HT-29 (cell line): ENCODE results near the gene IQCM. TPM values are rescaled to one million over a fixed set of nuclear protein-coding genes. Genes with fewer than 3 reads are reported as not detected.

Experiments used
- DNase-seq: peaks from one replicate; pipeline ENCODE4 v3.0.0-alpha.2; 2015; ENCODE audit warnings: low spot score
- total RNA-seq: library from RNA; depleted of rRNA; stranded (reverse); fragments of >200 nt; shearing (Covaris generic); gene quantifications from 2 replicates; pipeline ENCODE4 v1.2.3, GENCODE V29; 2014; rRNA removed

IQCM gene, protein sequence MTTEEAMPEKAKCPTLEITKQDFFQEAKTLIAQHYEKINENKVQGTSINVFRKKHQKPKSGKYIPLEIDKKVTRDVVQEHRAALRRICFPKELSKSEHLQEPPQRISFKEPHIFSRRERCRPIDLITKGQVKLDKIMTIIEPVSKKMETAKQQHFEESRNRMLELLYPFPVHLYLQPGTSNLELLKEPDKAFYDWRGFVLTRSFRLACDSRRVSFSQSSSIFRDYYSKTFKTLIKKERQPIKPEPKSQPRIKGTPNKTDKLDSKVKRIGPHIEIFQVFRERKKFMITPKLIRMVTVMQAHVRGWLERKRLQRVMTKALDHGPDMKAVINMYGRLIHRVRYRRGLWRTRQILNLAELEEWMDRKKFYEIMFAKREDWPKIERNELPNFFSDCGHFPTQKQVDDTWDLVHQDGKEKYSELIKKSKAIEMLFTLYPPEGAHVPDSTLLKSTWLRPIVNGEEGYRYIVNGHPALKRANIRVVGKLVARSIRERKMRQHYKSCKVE
- total RNA-seq: not detected in 2 replicates

DNA sequence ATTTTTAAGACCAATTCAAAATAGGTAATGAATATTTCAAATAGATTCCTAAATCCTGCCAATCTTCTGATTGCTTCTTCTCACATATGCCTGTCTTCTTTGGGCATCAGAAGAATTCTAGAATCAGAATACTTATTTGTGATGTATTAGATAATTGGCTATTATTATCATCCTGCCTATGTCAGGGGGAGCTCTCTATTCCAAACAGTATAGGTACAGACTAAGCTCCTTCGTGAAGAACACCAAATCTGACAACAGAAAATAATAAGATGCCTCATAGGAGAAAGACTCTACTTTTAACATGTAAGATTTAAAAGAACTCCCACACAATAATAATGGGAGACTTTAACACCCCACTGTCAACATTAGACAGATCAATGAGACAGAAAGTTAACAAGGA, at the start of gene IQCM:
IQCM (minus strand) TSS at position 101 of the 400 bp plus-strand sequence. CDS start 73,152 bp downstream, outside the sequence.
- no peak for DNase-seq

DNA sequence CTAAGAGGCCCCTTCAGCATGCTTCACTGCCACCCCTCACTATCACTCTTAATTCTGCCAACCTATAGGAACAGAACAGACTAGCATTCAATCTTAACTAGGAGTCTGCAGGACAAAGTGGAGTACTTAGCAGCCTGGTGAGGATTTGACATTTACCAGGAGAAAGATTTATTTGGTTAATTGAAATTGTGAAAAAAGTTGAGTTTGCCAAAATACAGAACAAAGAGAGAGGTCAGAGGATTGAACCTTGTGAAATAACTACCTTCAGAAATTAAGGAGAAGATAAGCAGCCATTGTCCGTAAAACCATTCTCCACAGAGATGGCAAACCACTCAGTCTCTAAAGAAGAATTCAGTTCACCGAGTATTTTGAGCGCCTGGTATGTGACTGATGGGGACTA, 41.8 kb upstream of the IQCM start:
- no peak for DNase-seq

DNA sequence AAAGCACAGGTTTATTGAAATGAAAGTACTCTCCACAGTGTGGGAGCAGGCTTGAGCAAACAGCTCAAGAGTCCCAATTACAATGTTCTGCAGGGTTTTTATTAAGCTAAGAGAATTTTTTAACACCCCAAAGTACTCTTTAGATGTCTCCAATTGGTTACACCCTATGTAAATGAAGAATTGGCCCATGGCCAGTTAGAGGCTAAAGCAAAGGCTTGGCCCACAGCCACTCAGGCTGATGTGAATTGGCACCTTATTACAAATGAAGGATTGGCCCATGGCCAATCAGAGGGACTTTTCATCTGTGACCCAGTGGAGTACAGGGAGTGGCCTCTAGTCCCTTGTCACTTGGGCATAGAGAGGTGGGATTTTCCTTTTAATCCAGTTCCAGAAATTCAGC, 30.1 kb upstream of the IQCM start:
- peak; percentile 20 for DNase-seq

DNA sequence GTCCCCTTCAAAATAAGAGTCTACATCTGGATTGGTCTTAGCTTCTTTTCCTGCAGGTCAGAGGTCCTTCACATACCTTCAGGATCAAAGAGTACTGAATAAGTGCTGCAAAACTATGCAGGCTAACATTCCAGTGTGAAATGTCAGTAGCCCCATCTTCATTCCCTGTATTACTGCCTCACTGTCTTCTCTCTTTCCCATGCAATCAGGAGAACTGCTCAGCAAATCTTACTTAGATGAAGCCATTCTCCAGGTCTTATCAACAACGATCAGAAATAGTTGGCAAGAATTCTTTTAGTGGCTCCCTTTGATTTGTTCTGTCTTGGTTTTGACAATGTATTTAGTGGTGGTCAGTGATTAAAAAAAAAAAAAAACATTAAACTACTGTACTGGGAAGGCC, 26.0 kb upstream of the IQCM start:
- no peak for DNase-seq

- DNase-seq: no peak
Observed at GRCh38 chr4:149838036-149838435, 22.4 kb upstream of the IQCM start.

DNA sequence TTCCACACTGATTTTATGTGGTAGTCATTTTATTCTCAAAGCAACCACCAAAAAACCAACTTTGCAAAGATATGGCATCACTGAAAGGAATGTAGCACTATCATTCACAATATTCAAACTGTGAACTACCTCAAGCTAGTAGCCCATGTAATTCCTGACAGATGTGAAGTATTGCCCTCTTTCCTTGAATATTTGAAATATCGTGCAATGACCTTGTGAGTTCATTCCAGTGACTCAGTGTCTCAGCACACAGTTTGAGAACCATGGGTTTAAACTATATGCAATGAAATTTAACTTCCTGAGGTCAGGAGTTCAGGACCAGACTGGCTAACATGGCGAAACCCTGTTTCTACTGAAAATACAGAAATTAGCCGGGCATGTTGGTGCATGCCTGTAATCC, 20.9 kb upstream of the IQCM start:
- DNase-seq: no peak

DNA sequence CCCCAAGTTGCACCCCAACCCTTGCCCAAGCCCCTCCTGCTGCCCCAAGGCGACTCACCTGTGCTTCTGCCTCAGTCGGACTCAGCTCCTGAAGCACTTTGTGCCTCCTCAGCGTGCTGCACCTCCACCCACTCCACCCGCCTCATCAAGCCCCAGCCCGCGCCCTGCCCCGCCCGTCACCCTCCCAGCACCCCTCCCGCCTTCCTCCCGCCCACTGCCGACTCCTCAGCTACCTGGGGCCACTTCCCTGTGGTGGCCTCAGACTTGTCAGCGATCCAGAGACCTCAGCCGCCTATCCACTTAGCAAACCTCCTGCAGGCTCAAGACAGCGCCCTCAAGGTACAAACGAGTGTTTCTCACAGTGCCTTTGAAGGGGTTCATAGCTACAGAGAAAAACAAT, 19.6 kb upstream of the IQCM start:
- no peak for DNase-seq

GRCh38 chr4:149831656-149832208, 16.1 kb upstream of the IQCM start:
- DNase-seq: no peak

GRCh38 chr4:149830823-149831222, 15.2 kb upstream of the IQCM start:
- DNase-seq: no peak

DNA sequence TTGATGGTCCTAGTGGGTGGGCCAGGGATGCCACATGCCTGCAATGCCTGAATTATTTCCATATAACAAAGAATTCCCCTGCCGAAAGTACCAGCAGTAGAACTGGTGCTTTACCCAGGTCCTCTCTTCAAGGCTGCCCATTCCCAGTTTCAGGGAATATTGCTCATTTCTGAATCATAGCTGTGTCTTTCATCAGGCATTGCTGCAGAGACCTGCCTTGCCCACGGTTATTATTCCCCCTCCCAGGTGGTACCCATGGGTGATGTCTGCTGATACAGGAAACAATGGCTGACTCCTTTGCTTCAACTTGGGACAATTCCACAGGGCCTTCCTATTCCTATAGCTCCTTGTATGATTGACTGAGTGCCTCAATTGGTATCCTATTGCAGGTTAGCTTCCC, 9.7 kb upstream of the IQCM start:
- DNase-seq: no peak

DNA sequence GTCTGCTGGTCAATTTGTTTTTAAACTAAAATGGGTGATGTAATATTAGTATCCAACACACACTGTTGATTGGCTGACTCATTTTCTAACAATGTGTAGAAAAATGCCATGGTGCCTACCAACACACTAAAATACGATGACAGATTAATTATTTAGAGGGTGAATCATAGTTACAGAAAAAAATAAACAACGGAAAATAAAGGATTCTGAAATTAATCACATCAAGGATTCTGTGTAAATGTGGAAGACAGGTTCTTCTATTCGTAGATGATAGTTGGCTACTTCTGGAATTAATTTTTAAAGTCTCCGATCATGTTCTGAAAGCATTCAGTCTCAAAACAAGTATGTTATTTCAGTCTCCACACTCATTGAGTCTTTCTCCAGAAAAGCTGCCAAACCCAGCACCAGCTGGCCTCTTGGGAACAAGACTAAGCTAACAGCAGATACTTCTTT, 8.2 kb upstream of the IQCM start:
- DNase-seq: peak; percentile 26

- DNase-seq: no peak
Observed at GRCh38 chr4:149801416-149801815, 14.2 kb downstream of the IQCM start.

- no peak for DNase-seq
Observed at GRCh38 chr4:149799546-149799945, 16.1 kb downstream of the IQCM start.

DNA sequence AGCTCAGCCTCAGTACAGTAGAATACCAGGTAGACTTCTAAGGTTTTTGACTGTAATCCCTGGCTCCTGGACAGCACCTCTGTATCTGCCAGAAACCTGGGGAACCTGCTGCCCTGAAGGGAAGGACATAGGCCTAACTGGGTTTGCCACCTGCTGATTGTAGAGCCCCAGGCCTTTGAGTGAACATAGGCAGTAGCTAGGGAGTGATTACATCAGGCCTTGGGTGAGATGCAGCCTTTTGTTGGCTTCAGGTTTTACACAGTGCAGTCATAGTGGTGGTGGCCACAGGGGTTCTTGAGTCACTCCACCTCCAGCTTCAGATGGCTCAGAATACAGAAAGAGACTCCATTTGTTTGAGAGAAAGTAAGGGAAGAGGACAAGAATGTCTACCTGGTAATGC, 19.3 kb downstream of the IQCM start:
- DNase-seq: no peak

DNA sequence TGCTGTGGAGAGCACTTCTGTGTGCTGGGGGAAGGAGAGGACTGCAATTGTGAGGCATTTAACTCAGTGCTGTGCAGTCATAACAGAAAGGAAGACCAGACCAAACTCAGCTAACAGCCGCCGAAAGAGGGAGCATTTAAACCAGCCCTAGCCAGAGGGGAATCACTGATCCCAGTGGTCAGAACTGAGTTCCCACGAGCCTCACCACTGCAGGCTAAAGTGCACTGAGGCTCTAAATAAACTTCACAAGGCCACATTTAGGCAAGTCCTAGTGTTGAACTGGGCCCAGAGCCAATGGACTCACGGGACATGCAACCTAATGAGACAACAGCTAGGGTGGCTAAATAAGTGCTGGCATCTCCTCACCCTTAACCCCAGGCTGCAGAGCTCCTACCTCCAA, 20.4 kb downstream of the IQCM start:
- no peak for DNase-seq

GRCh38 chr4:149794352-149794751, 21.3 kb downstream of the IQCM start:
- DNase-seq: no peak

- no peak for DNase-seq
Observed at GRCh38 chr4:149793459-149793858, 22.2 kb downstream of the IQCM start.

DNA sequence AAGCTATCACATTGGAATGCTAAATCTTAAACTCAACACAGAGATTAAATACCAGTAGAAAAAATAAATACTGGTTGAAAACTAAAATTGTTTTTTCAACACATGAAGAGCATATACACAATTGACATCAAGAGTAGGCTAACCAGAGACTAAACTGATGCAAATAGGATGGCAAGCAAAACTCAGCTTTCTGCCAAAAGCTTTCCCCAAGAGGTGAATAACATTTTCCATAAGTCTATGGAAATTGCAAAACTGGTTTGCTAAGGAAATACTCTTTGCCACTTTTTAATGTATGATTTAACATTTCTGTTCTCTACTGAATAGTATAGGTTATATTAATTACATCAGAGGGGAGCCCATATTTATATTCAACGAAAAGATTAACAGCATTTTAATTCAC, 23.8 kb downstream of the IQCM start:
- DNase-seq: no peak

DNA sequence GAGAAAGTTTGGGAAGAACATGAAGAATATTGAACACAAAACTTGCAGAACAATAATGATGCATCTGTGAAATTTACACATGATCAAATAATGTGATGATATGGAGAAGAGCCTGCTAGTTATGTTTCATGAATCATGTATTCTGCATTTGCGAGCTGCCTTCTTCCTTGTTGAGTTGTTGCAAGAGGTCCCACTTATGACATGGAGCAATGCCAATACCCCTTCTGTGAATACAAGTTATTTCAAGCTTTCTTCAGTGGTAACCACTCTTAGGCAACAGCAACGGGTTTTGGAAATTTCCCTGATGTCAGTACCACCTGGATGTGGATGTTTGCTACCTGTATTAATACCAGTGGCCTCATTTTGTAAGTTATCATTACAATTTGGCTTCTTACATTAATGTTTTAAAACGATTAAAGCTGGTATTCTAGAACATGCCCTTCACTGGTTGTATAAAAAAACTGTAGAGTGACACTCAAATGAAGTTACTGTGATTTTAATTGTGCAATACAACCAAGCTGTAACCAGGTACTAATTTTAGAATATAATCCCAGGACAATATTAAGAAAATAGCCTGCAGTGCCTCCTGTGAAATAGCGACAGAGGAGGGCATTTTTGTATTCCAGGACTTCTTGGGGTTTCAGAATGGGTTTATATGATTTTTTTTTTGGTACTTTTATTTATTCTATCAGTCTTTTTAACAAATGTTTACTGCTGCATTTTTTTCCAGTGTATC, 25.3 kb downstream of the IQCM start:
- no peak for DNase-seq

DNA sequence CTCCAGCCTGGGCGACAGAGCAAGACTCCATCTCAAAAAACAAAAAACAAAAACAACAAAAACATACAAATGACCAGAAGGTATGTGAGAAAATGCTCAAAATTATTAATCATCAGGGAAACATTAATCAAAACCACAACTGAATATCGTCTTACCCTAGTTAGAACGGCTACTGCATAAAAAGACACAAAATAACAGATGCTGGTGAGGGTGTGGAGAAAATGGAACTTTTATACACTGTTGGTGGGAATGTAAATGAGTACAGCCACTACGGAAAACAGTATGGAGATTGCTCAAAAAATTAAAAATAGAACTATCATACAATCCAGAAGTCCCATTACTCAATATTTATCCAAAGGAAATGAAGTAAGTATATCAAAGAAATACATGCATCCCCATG, 27.3 kb downstream of the IQCM start:
- DNase-seq: no peak

- DNase-seq: no peak
Observed at GRCh38 chr4:149785696-149786431, 29.8 kb downstream of the IQCM start.

- no peak for DNase-seq
Observed at GRCh38 chr4:149784018-149784417, 31.6 kb downstream of the IQCM start.
